ENCODE data around the gene KRTAP29-1.
"Not testable (repeated sequence)": the region's sequence is repeated elsewhere in the genome, so short reads cannot be mapped to it uniquely, and the experiment has no call there.

KRTAP29-1 gene

DNA sequence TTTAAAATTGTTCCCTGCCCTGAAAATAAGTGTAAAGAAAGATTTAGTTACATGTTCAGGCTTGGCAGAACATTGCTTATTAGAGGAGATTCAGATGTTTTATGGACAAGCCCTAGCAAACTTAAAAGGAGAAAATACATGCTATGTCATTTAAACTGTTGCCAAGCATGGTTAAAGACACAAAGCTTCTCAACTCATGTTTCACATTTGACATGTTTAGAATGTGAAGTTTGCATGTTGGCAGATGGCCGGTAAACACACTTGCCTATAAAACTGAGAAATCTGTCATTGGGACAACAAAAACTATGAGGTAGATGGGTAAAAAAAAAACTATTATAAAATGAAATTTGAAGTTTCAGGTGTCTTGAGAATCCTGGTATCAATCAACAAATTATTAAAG, 5.8 kb downstream of the KRTAP29-1 start:
- DNase-seq: no peak

DNA sequence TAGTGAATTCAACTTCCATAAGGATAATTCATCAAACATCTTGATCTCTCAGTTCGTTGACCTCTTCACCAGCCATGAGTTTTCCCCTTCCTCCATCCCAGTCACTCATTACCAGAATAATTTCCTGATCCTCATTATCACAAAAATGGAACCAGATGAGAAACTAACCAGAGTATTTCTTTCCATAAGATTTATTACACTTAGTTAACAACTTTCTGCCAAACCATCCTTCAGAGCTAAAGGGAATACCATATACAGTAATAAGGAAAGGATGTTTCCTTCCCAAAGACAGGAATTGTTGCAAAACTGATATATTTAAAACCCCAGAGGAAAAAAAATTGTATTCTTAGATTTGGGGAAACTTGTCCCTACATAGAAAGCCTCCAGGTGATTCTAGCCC, 8.6 kb downstream of the KRTAP29-1 start:
- DNase-seq: no peak

DNA sequence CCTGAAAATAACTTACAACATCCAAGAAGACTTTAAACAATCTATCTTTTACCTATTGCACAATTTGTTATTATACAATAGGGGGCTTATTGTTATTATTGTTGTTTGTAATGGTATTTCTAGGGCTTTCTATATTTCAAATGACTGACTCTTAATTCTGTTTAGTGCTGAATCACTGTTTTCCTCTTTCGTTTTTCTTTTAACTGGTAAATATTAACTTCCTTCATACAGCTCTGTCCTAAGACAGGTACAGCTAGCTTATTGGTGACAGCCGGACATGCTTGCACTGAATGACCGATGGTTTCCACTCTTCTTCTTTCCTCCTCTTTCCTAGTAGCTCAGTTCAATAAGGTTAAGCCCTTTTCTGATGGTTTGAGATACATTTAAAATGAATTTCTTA, 15.6 kb downstream of the KRTAP29-1 start:
- no peak for DNase-seq

DNA sequence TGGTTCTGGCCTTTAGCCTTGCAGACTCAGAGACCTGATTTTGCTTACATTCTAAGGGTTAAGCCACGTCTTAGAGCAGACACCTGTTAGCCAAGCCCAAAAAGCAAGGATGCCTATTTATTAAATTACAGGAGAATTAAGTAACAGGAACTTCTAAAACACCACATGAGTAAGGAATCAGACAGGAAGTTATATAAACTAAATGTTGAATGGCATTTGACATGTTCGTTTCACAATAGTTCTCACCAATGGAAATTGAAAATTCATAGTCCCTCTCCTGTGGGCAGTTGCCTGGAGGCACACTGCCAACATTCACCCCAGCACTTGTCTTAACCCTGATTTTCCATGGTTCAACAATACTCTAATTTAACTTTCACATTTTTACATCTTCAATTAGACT, 18.1 kb downstream of the KRTAP29-1 start:
- no peak for DNase-seq

DNA sequence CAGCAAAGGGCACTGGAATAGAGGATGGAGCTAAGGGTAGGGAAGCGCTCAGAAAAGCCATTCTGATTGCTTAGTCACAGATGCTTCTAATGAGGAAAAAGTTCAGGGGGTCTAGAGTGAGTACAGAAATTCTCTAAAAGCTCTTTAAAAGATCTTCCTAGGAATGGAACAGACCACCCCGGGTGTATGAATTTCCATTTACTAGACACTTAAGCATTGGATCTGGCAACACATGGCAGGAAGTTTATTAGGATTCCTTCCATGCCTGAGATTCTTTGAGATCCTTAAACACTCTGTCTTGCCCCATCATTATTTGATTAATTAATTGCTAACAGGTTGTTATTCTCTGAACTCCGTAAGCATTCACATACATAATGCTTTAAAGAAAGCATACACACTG, 18.6 kb downstream of the KRTAP29-1 start:
- DNase-seq: no peak

DNA sequence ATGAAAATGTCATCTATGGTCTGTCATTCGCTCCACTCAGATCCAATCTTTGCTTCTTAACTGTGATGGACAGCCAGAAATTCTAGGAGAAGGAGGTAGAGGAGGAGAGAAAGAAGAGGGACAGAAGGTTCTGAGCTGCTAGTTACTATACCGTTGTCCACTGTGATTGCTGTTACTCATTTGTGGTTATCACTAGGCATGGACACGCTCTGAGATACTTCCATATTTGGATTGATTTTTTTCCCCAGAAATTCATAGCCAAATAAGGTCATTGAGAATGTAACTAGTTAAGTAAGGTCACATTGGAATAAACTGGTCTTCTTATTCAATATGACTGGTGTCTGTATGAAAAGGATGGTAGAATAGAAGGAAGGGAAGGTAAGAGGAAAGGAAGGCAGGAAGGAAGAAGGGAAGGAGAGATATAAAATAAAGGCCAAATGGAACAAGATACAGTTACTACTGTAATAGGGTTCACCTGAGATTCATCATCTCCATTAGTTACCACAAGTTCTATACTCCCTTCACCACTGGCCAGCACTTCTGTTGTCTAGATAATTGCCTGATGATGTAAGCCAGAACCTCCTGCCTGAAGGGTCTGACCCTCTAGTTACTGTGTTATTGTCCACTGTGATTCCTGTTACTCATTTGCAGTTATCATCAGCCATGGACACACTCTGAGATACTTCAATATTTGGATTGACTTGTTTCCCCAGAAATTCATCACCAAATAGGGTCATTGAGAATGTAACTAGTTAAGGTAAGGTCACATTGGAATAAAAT, 24.3 kb downstream of the KRTAP29-1 start:
- DNase-seq: no peak

DNA sequence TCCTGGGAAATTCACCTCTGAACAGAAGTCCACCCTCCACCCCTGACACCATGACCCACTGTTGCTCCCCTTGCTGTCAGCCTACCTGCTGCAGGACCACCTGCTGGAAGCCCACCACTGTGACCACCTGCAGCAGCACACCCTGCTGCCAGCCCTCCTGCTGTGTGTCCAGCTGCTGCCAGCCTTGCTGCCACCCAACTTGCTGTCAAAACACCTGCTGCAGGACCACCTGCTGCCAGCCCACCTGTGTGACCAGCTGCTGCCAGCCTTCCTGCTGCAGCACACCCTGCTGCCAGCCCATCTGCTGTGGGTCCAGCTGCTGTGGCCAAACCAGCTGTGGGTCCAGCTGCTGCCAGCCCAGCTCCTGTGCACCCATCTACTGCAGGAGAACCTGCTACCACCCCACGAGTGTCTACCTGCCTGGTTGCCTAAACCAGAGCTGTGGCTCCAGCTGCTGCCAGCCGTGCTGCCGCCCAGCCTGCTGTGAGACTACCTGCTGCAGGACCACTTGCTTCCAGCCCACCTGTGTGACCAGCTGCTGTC, 26.9 kb downstream of the KRTAP29-1 start, which contains the start of gene KRTAP9-7:
TSS of gene KRTAP9-7 (plus strand) at position 51 of the 543 bp plus-strand sequence. CDS start at position 51, 0 bp downstream.
- not testable (repeated sequence) for DNase-seq

DNA sequence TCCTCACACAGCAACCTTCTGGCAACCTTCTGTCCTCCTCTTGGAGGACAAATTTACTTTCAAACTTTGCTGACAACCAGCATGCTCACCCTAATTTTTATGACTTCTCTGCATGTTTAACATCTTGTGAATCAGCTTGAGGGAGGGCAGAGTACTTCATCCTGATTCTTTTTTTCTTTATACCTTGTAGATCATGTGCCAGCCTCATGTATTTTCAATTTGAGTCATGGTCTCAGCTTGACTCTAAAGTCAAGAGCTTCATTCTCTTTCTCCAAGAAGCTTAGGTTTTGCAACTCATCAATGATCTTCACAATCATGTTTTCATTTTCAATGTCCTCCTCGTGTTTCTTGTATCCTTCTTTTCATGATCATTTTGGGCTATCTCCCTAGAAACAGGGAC, 30.8 kb downstream of the KRTAP29-1 start:
- DNase-seq: no peak

DNA sequence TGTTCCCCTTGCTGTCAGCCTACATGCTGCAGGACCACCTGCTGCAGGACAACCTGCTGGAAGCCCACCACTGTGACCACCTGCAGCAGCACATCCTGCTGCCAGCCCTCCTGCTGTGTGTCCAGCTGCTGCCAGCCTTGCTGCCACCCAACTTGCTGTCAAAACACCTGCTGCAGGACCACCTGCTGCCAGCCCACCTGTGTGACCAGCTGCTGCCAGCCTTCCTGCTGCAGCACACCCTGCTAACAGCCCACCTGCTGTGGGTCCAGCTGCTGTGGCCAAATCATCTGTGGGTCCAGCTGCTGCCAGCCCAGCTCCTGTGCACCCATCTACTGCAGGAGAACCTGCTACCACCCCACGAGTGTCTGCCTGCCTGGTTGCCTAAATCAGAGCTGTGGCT, 31.3 kb downstream of the KRTAP29-1 start:
- DNase-seq: not testable (repeated sequence)

DNA sequence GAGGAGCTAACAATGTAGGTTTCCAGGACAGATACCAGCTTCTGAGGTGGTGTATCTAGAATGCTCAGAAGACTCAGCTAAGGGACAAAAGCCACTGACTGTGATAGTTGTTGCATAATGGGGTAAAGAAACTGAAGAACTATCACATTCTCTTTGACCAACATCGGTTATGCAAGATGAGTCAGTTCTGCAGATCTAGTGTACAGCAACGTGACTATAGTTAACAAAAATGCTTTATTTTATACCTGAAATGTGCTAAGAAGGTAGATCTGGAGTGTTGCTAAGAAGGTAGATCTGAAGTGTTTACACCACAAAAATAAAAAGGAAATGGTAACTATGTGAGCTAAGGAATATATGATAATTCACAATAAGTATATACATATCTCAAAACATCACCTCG, 34.9 kb downstream of the KRTAP29-1 start:
- DNase-seq: no peak

DNA sequence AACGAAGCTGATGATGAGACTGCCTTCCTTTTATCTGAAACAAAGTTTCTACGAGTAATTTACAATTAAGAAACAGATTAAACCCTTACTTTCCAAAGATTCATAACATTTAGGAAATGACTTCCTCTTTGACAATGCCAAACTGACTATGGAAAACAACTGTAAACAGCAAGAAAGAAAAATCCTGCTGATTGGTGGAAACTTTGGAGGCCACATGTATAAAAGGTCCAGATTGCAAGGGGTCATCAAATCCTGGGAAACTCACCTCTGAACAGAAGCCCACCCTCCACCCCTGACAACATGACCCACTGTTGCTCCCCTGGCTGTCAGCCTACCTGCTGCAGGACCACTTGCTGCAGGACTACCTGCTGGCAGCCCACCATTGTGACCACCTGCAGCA, 37.6 kb downstream of the KRTAP29-1 start, which contains the start of gene KRTAP9-6:
TSS of gene KRTAP9-6 (plus strand) at position 301 of the 400 bp plus-strand sequence. CDS start at position 301, 0 bp downstream.
- no peak for DNase-seq

DNA sequence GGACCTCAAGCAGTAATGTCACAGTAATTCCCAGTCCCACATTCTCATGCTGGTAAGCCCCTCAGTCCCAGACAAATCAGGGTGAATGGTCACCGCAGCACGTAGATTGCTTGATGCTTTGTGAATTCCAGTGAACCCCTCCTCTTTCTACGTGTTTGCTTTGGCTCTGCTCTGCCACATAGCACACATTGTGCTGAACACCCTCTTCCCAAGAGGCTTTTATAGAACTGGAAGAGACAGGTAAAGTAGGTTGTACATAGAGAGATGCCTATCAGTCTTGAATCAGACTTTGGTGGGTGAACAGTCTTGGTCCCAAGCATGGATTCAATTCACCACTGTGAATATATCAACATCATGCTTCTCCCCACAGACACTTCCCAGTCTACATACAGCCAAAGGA, 38.1 kb downstream of the KRTAP29-1 start:
- DNase-seq: no peak

DNA sequence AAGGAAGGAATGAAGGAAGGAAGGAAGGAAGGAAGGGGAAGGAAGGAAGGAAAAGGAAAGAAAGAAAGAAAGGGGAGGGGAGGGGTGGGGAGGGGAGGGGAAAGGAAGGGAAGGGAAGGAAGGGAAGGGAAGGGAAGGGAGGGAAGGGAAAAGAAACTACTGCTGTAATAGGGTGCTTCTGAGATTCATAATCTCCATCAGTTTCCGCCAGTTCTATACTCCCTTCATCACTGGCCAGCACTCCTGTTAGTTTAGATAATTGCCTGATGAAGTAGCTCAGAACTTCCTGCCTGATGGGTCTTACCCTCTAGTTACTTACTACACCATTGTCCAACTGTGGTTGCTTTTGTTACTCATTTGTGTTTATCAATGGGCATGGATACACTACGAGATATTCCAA, 39.4 kb downstream of the KRTAP29-1 start:
- no peak for DNase-seq

DNA sequence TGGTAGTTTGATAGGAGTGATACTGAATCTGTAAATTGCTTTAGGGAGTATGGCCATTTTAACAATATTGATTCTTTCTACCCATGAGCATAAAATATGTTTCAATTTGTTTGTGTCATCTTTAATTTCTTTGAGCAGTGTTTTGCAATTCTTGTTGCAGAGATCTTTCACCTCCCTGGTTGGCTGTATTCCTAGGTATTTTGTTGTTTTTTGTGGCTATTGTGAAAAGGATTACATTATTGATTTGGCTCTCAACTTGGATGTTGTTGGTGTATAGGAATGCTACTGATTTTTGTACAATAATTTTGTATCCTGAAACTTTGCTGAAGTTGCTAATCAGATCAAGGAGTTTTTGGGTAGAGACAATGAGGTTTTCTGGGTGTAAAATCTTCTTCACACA, 44.2 kb downstream of the KRTAP29-1 start:
- no peak for DNase-seq

DNA sequence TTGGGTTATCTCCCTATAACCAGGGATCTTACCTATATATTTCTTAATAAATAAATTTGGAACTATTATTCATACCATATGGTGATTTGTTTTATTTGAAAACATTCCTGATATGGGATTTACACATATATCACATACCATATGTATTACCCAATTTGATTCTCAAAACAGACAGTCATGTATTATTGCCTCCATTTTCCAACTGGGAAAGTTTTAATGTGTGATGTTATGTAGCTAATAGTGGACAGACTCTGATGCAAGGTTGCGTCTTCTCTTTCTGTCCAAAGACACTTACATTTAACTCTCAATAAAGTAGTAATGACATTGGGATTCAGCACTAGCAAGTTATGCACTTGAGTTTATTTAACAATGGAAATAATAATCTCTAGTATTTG, 46.4 kb downstream of the KRTAP29-1 start:
- no peak for DNase-seq

DNA sequence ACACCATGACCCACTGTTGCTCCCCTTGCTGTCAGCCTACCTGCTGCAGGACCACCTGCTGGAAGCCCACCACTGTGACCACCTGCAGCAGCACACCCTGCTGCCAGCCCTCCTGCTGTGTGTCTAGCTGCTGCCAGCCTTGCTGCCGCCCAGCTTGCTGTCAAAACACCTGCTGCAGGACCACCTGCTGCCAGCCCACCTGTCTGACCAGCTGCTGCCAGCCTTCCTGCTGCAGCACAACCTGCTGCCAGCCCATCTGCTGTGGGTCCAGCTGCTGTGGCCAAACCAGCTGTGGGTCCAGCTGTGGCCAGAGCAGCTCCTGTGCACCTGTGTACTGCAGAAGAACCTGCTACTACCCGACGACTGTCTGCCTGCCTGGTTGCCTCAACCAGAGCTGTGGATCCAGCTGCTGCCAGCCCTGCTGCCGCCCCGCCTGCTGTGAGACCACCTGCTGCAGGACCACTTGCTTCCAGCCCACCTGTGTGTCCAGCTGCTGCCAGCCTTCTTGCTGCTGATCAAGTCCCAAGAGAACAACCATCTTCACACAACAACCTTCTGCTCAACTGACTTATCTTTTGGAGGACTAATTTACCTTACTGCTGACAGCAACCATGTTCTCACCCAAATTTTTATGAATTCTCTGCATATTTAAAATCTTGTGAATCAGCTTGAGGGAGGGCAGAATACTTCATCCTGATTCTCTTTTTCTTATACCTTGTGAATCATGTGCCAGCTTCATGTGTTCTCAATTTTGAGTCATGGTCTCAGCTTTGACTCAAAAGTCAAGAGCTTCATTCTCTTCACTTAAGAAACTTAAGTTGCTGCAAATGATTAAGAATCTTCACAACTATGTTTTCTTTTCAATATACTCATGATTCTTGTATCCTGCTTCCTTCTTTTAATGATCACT, 47.0 kb downstream of the KRTAP29-1 start, which contains the start of gene KRTAP9-9:
TSS of gene KRTAP9-9 (plus strand) at position 4 of the 910 bp plus-strand sequence.
- not testable (repeated sequence) for DNase-seq

DNA sequence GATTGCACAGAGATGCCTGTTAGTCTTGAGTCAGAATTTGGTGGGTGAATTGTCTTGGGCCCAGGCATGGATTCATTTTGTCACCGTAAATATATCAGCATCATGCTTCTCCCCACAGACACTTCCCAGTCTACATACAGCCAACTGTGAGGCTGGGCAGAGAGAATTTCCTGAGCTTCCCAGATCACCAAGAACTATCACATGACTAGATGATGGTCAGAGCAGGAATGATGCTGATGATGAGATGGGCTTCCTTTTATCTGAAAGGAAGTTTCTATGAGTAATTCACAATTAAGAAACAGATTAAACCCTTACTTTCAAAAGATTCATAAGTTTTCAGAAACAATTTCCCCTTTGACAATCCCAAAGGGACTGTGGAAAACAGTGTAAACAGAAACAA, 47.8 kb downstream of the KRTAP29-1 start:
- no peak for DNase-seq

Measured in midbrain (tissue), 1 donor.